HepG2 (cell line): ENCODE results near the gene NPHP3. TPM values are rescaled to one million over a fixed set of nuclear protein-coding genes. Genes with fewer than 3 reads are reported as not detected.
A peak's percentile ranks its signal among the peaks of the same experiment; 100 is the strongest.
"Not testable (repeated sequence)": the region's sequence is repeated elsewhere in the genome, so short reads cannot be mapped to it uniquely, and the experiment has no call there.

Source experiments
- ATAC-seq: fragments of 200-7000 bp; cut with Tn5 transposase; 3 replicates; pipeline ENCODE4 v1.9.1; 2020; ENCODE audit warnings: mild to moderate bottlenecking, moderate library complexity
- BruUV-seq: library from RNA; stranded (reverse); fragments of 400-500 nt; replicated peaks from 2 replicates; lab custom pipeline; 2021; lab: Mats Ljungman, UMichigan
- CTCF ChIA-PET: fragments of 300-600 bp; formaldehyde crosslinking; extraction: SDS; loops from one replicate; lab custom pipeline; 2021; ENCODE audit warnings: low total read pairs, inconsistent platforms, low intra/inter-chr PET ratio; lab: Yijun Ruan, JAX
- POLR2A ChIA-PET: fragments of 350-600 bp; sonication (Branson Sonifier 250); formaldehyde crosslinking; loops from one replicate; lab custom pipeline; 2020; ENCODE audit warnings: antibody characterized with exemption, inconsistent platforms; lab: Yijun Ruan, JAX
- DNase-seq: peaks from one replicate; pipeline ENCODE4 v3.0.0-alpha.2; 2015; ENCODE audit warnings: low spot score
- FAIRE-seq: peaks from 3 replicates; lab custom pipeline; 2011; peaks lifted over from hg19 to GRCh38; lab: Jason Lieb, UNC
- H2AFZ ChIP-seq: one replicate; pipeline ENCODE4 v1.6.1; 2011; ENCODE audit warnings: low read length, inconsistent platforms
- H3K27ac ChIP-seq: fragments of 300-600 bp; 3 replicates; pipeline ENCODE4 v1.8.0; 2011; ENCODE audit warnings: mixed run types, mild to moderate bottlenecking, mixed read lengths, low read length, inconsistent platforms; ENCODE audit not compliant: insufficient read depth; ENCODE audit errors: extremely low read length
- H3K27me3 ChIP-seq, 2 experiments: fragments of 200-600 bp in 1 of 2; 2 replicates in 1 of 2; 3 replicates in 1 of 2; pipeline versions ENCODE4 v1.6.0 to v1.8.0; 2011; ENCODE audit warnings: low read length in 2 of 2, mild to moderate bottlenecking in 2 of 2, moderate library complexity in 2 of 2, inconsistent platforms in 1 of 2; ENCODE audit not compliant: insufficient read depth in 2 of 2, control insufficient read depth in 1 of 2
- H3K36me3 ChIP-seq, 2 experiments: fragments of 200-600 bp in 1 of 2; replicated peaks in 1 of 2; 2 replicates in 1 of 2; 3 replicates in 1 of 2; pipeline versions ENCODE4 v1.5.1 to v1.8.0; 2011; ENCODE audit warnings: low read length in 2 of 2, inconsistent platforms in 1 of 2; ENCODE audit not compliant: insufficient read depth in 2 of 2, control insufficient read depth in 1 of 2
- H3K4me1 ChIP-seq: 2 replicates; pipeline ENCODE4 v1.5.1; 2012; ENCODE audit warnings: low read length, inconsistent platforms; ENCODE audit not compliant: insufficient read depth
- H3K4me2 ChIP-seq: 2 replicates; pipeline ENCODE4 v1.6.0; 2011; ENCODE audit warnings: low read depth, low read length, inconsistent platforms
- H3K4me3 ChIP-seq, 3 experiments: fragments of 200-600 bp in 1 of 3; sonication (generic), shearing (Covaris generic) in 1 of 3; replicated peaks in 1 of 3; 2 replicates each; pipeline ENCODE4 v1.5.1; 2011 to 2016; ENCODE audit warnings: low read length in 3 of 3, inconsistent platforms in 2 of 3, low read depth in 2 of 3, mild to moderate bottlenecking in 2 of 3, control low read depth in 1 of 3, mixed read lengths in 1 of 3; ENCODE audit not compliant: insufficient read depth in 1 of 3
- H3K79me2 ChIP-seq: one replicate; pipeline ENCODE4 v1.6.1; 2011; ENCODE audit warnings: low read length, inconsistent platforms; ENCODE audit not compliant: insufficient read depth
- H3K9ac ChIP-seq: 2 replicates; pipeline ENCODE4 v1.6.0; 2011; ENCODE audit warnings: mild to moderate bottlenecking, low read depth, low read length, inconsistent platforms; ENCODE audit not compliant: insufficient read depth
- H3K9me3 ChIP-seq: 2 replicates; pipeline ENCODE4 v1.5.1; 2012; ENCODE audit warnings: mild to moderate bottlenecking, low read length
- H4K20me1 ChIP-seq: 2 replicates; pipeline ENCODE4 v1.6.0; 2011; ENCODE audit warnings: inconsistent platforms, mild to moderate bottlenecking, low read length, moderate library complexity; ENCODE audit not compliant: insufficient read depth
- CHCHD3 ChIP-seq: sonication (generic); formaldehyde crosslinking; IDR thresholded peaks from 2 replicates; pipeline ENCODE4 v1.8.0; 2022; ENCODE audit warnings: mild to moderate bottlenecking, missing genetic modification reagents, moderate library complexity
- CTCF ChIP-seq: sonication (generic); formaldehyde crosslinking; IDR thresholded peaks from 2 replicates; pipeline ENCODE4 v1.5.0; 2020; ENCODE audit warnings: mild to moderate bottlenecking, missing genetic modification reagents, moderate library complexity
- FOXA1 ChIP-seq, 2 experiments: fragments of 450-650 bp in 1 of 2; sonication (generic) in 1 of 2; formaldehyde crosslinking in 1 of 2; IDR thresholded peaks; 2 replicates each; pipeline versions ENCODE4 v1.4.0 to v1.6.1; 2016 to 2020; ENCODE audit warnings: missing genetic modification reagents in 1 of 2
- FOXO1 ChIP-seq: sonication (generic); formaldehyde crosslinking; IDR thresholded peaks from 2 replicates; pipeline ENCODE4 v1.4.0; 2020; ENCODE audit warnings: missing genetic modification reagents
- NFIC ChIP-seq: IDR thresholded peaks from 2 replicates; pipeline ENCODE4 v1.6.1; 2012; ENCODE audit warnings: mild to moderate bottlenecking, low read length, inconsistent platforms
- NFKBIZ ChIP-seq: IDR thresholded peaks from 2 replicates; pipeline ENCODE4 v1.6.1; 2018; ENCODE audit warnings: missing genetic modification reagents, missing compliant biosample characterization
- RAD21 ChIP-seq: fragments of 450-650 bp; formaldehyde crosslinking; IDR thresholded peaks from 2 replicates; pipeline ENCODE4 v1.5.0; 2020; ENCODE audit warnings: mild to moderate bottlenecking
- SMC3 ChIP-seq: IDR thresholded peaks from 2 replicates; pipeline ENCODE4 v1.6.1; 2011; ENCODE audit warnings: low read length, improper control_type of control experiment
- ZKSCAN5 ChIP-seq: sonication (generic); formaldehyde crosslinking; IDR thresholded peaks from 2 replicates; pipeline ENCODE4 v1.5.1; 2020; ENCODE audit warnings: mild to moderate bottlenecking, missing genetic modification reagents
- ZNF160 ChIP-seq: sonication (generic); formaldehyde crosslinking; IDR thresholded peaks from 2 replicates; pipeline ENCODE4 v1.8.0; 2022; ENCODE audit warnings: mild to moderate bottlenecking, inconsistent platforms, missing genetic modification reagents
- ZNF225 ChIP-seq: sonication (generic); formaldehyde crosslinking; IDR thresholded peaks from 2 replicates; pipeline ENCODE4 v1.4.0; 2020; ENCODE audit warnings: mild to moderate bottlenecking, missing genetic modification reagents
- WGBS: methylation state at CpG from one replicate; pipeline ENCODE4 v1.1.6; 2017; ENCODE audit warnings: low lambda C conversion rate; 5-methylcytosine and 5-hydroxymethylcytosine counted together
- in situ Hi-C: cut with HindIII; loops from 2 replicates; pipeline ENCODE4 v1.10.0; 2017; ENCODE audit warnings: low pct_unique_long_range_greater_than_20kb; ENCODE audit not compliant: extremely low pct_ligation_motif_present
- intact Hi-C: fragments of 100-400 bp; cut with micrococcal nuclease; formaldehyde crosslinking; loops from one replicate; pipeline ENCODE4 v1.10.0; 2022; ENCODE audit not compliant: unreplicated experiment
- polyA plus RNA-seq, 8 experiments: library from polyadenylated mRNA; depleted of rRNA in 3 of 8; stranded (reverse) in 7 of 8; unstranded in 1 of 8; fragments of >200 nt; fragmentation: Illumina TruSeq in 4 of 8; extraction: Trizol in 4 of 8; gene quantifications; 2 replicates each; pipeline versions ENCODE4 v1.2.1 to v1.2.3, GENCODE V29; 2011 to 2016; ENCODE audit warnings: low read depth in 4 of 8, missing spikeins in 1 of 8, mixed read lengths in 1 of 8; ENCODE audit not compliant: insufficient read depth in 1 of 8
- total RNA-seq, 5 experiments: library from RNA; depleted of rRNA; stranded (reverse); fragments of >200 nt; fragmentation: Illumina TruSeq; extraction: Trizol; gene quantifications; 2 replicates each; pipeline ENCODE4 v1.2.3, GENCODE V29; 2016; ENCODE audit warnings: low read depth in 1 of 5
- TF ChIP-seq, protein P1 (sequence below): sonication (generic); formaldehyde crosslinking; IDR thresholded peaks from 2 replicates; pipeline ENCODE4 v1.5.0; 2020; ENCODE audit warnings: mild to moderate bottlenecking, missing genetic modification reagents

The NPHP3 gene
- total and polyA plus RNA-seq, 2 of the 13 experiments (the other 11 are each of a cell fraction or from before 2014, with no cell fraction given): 11.0 to 20.2 TPM

- TF ChIP-seq, protein P1, sequence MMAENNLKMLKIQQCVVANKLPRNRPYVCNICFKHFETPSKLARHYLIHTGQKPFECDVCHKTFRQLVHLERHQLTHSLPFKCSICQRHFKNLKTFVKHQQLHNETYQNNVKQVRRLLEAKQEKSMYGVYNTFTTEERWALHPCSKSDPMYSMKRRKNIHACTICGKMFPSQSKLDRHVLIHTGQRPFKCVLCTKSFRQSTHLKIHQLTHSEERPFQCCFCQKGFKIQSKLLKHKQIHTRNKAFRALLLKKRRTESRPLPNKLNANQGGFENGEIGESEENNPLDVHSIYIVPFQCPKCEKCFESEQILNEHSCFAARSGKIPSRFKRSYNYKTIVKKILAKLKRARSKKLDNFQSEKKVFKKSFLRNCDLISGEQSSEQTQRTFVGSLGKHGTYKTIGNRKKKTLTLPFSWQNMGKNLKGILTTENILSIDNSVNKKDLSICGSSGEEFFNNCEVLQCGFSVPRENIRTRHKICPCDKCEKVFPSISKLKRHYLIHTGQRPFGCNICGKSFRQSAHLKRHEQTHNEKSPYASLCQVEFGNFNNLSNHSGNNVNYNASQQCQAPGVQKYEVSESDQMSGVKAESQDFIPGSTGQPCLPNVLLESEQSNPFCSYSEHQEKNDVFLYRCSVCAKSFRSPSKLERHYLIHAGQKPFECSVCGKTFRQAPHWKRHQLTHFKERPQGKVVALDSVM (CRISPR knock-in tag): no peak
- no peak for TF ChIP-seq NFKBIZ
- no peak for TF ChIP-seq NFIC
- no peak for TF ChIP-seq ZNF160 (CRISPR knock-in tag)
- no peak for TF ChIP-seq FOXO1
- TF ChIP-seq ZNF225: no peak
- no peak for TF ChIP-seq CHCHD3 (CRISPR knock-in tag)
- no peak for TF ChIP-seq FOXA1 (IDR thresholded peaks at IDR 0.05)
- peak; percentile 59 for TF ChIP-seq FOXA1 (CRISPR knock-in tag; IDR thresholded peaks at IDR 0.05)
- no peak for TF ChIP-seq ZKSCAN5 (CRISPR knock-in tag)
- peak; percentile 60 for TF ChIP-seq RAD21
- TF ChIP-seq CTCF: peak; percentile 57
- TF ChIP-seq SMC3: peak; percentile 30; the same call in 1 of the 2 replicates
These were observed 80.2 kb downstream of the NPHP3 start (continued) for GRCh38 chr3:132641837-132642538.

GRCh38 chr3:132641427-132641826 is 80.8 kb downstream of the NPHP3 start:
- H4K20me1 ChIP-seq, H3K27me3 ChIP-seq, intact Hi-C loops, H3K4me3 ChIP-seq, in situ Hi-C loops, H3K79me2 ChIP-seq, H3K9me3 ChIP-seq, ATAC-seq, H2AFZ ChIP-seq, FAIRE-seq, BruUV-seq, H3K4me2 ChIP-seq, H3K4me1 ChIP-seq, DNase-seq, H3K27ac ChIP-seq, H3K9ac ChIP-seq: not testable (repeated sequence)
- ChIA-PET CTCF (interaction anchor here (1.4 to 2.8 kb wide), 2 partner anchors 103 to 105 kb away, joined by 7 to 33 read pairs; no protein-coding TSS in a partner anchor), POLR2A (interaction anchor here (2.1 kb wide), 1 partner anchor 17 kb away, joined by 5 read pairs; no protein-coding TSS in a partner anchor)
- 86% methylated on average over 2 of the region's 2 CpGs for WGBS
- peaks cover 3 to 14% of the 10 kb centered on the region in 2 experiments; a peak in 2 of 5 replicates for H3K36me3 ChIP-seq
